Measurements from ENCODE around the gene ZNF436.

DNA sequence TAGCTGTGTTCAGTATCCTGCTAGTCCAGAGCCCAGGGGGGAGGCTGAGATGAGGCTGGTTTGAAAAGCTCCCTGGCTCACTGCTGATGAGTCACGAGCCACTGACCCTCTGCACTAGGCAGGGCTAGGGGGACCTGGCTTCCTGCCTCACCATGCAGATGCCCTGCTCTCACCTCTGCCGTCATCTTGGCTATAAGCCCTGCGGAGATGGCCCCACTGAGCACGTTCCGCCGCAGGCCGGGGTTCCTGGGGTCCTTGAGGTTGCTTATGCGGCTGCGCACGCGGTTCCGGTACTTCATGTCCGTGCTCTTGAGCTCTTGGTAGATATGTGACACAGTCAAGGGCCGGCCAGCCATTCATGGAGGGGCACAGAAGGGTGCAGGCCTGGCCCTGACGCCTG lies 24.1 kb upstream of the ZNF436 start:
- no peak for TF ChIP-seq CTCF (IDR thresholded peaks at IDR 0.05)
- TF ChIP-seq POLR2A (IDR thresholded peaks at IDR 0.05), result no peak
